T-cell (primary cell): ENCODE data around the gene BNIP1. TPM values are rescaled to one million over a fixed set of nuclear protein-coding genes. Genes with fewer than 3 reads are reported as not detected.

ENCODE experiments used
- ATAC-seq, 4 experiments: fragments of 200-7000 bp in 3 of 4; fragments of 150-1000 bp in 1 of 4; cut with Tn5 transposase; replicated peaks in 1 of 4; 1 replicate in 3 of 4; 2 replicates in 1 of 4; pipeline ENCODE4 v1.10.0; 2021; ENCODE audit warnings: moderate library complexity in 3 of 4, mild to moderate bottlenecking in 2 of 4, moderate number of reproducible peaks in 1 of 4
- CTCF ChIA-PET, 2 donors: fragments of 300-600 bp; sonication (Branson Sonifier 250); formaldehyde crosslinking; loops; one replicate each; lab custom pipeline; 2022; ENCODE audit warnings: antibody characterized with exemption in 2 of 2; lab: Charles Lee
- POLR2A ChIA-PET, 2 donors: fragments of 300-600 bp; sonication (Branson Sonifier 250); formaldehyde crosslinking; loops; one replicate each; lab custom pipeline; 2022; ENCODE audit warnings: antibody characterized with exemption in 2 of 2; lab: Charles Lee
- DNase-seq, 35 experiments: peaks; one replicate each; pipeline versions ENCODE4 v3.0.0 to v3.0.0-alpha.2; 2013 to 2023
- H3K27ac ChIP-seq: one replicate; pipeline ENCODE4 v1.5.1; 2013; ENCODE audit warnings: low read length
- H3K27me3 ChIP-seq, 2 experiments: replicated peaks in 1 of 2; 1 replicate in 1 of 2; 2 replicates in 1 of 2; pipeline versions ENCODE4 v1.6.1 to v1.7.0; 2013; ENCODE audit warnings: low read length in 1 of 2, mixed read lengths in 1 of 2; ENCODE audit not compliant: control insufficient read depth in 2 of 2, insufficient read depth in 2 of 2; ENCODE audit errors: extremely low read depth in 1 of 2
- H3K36me3 ChIP-seq, 2 donors: 1 replicate in 1 of 2; 2 replicates in 1 of 2; pipeline versions ENCODE4 v1.6.1 to v1.7.0; 2013; ENCODE audit warnings: low read length in 1 of 2; ENCODE audit not compliant: control insufficient read depth in 2 of 2, insufficient read depth in 1 of 2; ENCODE audit errors: extremely low read depth in 1 of 2
- H3K4me1 ChIP-seq, 2 experiments: 1 replicate in 1 of 2; 2 replicates in 1 of 2; pipeline versions ENCODE4 v1.6.1 to v1.7.0; 2013; ENCODE audit warnings: low read length in 2 of 2, mixed read lengths in 1 of 2; ENCODE audit not compliant: insufficient read depth in 2 of 2, control insufficient read depth in 1 of 2; ENCODE audit errors: extremely low read depth in 1 of 2
- H3K4me3 ChIP-seq, 2 donors: 1 replicate in 1 of 2; 2 replicates in 1 of 2; pipeline versions ENCODE4 v1.5.1 to v1.7.0; 2013; ENCODE audit warnings: mild to moderate bottlenecking in 2 of 2, low read length in 1 of 2, moderate library complexity in 1 of 2; ENCODE audit not compliant: control insufficient read depth in 1 of 2; ENCODE audit errors: extremely low read depth in 1 of 2
- H3K9me3 ChIP-seq: 2 replicates; pipeline ENCODE4 v1.7.0; 2013
- H3K27ac Mint-ChIP-seq, 2 donors: one replicate each; pipeline ENCODE4 v1.8.0; 2020 to 2021; ENCODE audit warnings: mild to moderate bottlenecking in 2 of 2, mixed read lengths in 2 of 2
- H3K27me3 Mint-ChIP-seq, 2 donors: one replicate each; pipeline ENCODE4 v1.8.0; 2021 to 2022; ENCODE audit warnings: mixed read lengths in 2 of 2
- H3K36me3 Mint-ChIP-seq: one replicate; pipeline ENCODE4 v1.8.0; 2021; ENCODE audit warnings: mixed read lengths
- H3K4me1 Mint-ChIP-seq, 3 donors: one replicate each; pipeline ENCODE4 v1.8.0; 2020 to 2022; ENCODE audit warnings: mixed read lengths in 3 of 3, mild to moderate bottlenecking in 1 of 3
- H3K4me3 Mint-ChIP-seq, 3 donors: one replicate each; pipeline ENCODE4 v1.8.0; 2020 to 2022; ENCODE audit warnings: mild to moderate bottlenecking in 3 of 3, mixed read lengths in 3 of 3, moderate library complexity in 3 of 3
- H3K9me3 Mint-ChIP-seq, 3 donors: one replicate each; pipeline ENCODE4 v1.8.0; 2020 to 2022; ENCODE audit warnings: mixed read lengths in 3 of 3
- WGBS: methylation state at CpG from one replicate; pipeline ENCODE4 v1.1.5; 2013; ENCODE audit warnings: missing lambda C conversion rate; ENCODE audit not compliant: insufficient coverage; 5-methylcytosine and 5-hydroxymethylcytosine counted together
- total RNA-seq, 35 experiments: library from RNA in 6 of 35; stranded (reverse) in 6 of 35; fragments of 120-200 nt in 1 of 35; gene quantifications; one replicate each; pipeline versions ENCODE4 v1.2.1 to v1.2.4 and lab custom pipeline; 2013 to 2026

Gene BNIP1
- total RNA-seq, 5 donors from 2014 or later (not counting 1 experiment from before 2014, with no cell fraction given) = 7.0 to 27.1 (median 9.4) TPM

GRCh38 chr5:173139631-173140030, 4.7 kb upstream of the BNIP1 start:
- peaks cover 3 to 8% (median 5%) of the 10 kb centered on the region in 3 donors for H3K4me1 Mint-ChIP-seq

GRCh38 chr5:173140769-173141168, 3.6 kb upstream of the BNIP1 start:
- ATAC-seq = no peak
- H3K4me3 Mint-ChIP-seq = no peak overlapping the region
- no peaks in the 10 kb centered on the region for H3K27me3 Mint-ChIP-seq
- DNase-seq = no peak
- ChIA-PET CTCF (interaction anchor here in 1 of 2 donors (0.5 kb wide), 1 partner anchor 156 kb away, joined by 3 read pairs; no protein-coding TSS in a partner anchor), POLR2A (interaction anchor here in 1 of 2 donors (0.6 kb wide), 1 partner anchor 158 kb away, joined by 8 read pairs; no protein-coding TSS in a partner anchor)
- Histone ChIP-seq H3K36me3 (peaks cover 0 to 22% of the 10 kb centered on the region in 2 donors), H3K4me3 (no peak overlapping the region), H3K27me3 (no peaks in the 10 kb centered on the region), H3K4me1 (peaks cover 2 to 7% of the 10 kb centered on the region in 2 experiments), H3K9me3 (no peaks in the 10 kb centered on the region), H3K27ac (no peak overlapping the region)
- peaks cover 10 to 13% (median 11%) of the 10 kb centered on the region in 3 donors for H3K4me1 Mint-ChIP-seq
- 92% methylated on average over 3 of the region's 4 CpGs for WGBS
- no peaks in the 10 kb centered on the region for H3K9me3 Mint-ChIP-seq
- H3K36me3 Mint-ChIP-seq = peaks cover 5% of the 10 kb centered on the region
- H3K27ac Mint-ChIP-seq = no peak overlapping the region

More at GRCh38 chr5:173139631-173140030, 4.7 kb upstream of the BNIP1 start:
- no peak overlapping the region for H3K4me3 ChIP-seq
- peaks cover 0 to 25% of the 10 kb centered on the region in 2 donors for H3K36me3 ChIP-seq
- H3K9me3 Mint-ChIP-seq = no peaks in the 10 kb centered on the region
- no peak overlapping the region for H3K27ac Mint-ChIP-seq
- no peaks in the 10 kb centered on the region for H3K27me3 Mint-ChIP-seq
- 100% methylated on average over 1 of the region's 1 CpG for WGBS
- H3K27me3 ChIP-seq = no peaks in the 10 kb centered on the region
- ChIA-PET POLR2A (interaction anchor here in 1 of 2 donors (0.9 kb wide), 1 partner anchor 26 kb away, joined by 3 read pairs; no protein-coding TSS in a partner anchor), CTCF (interaction anchor here in 1 of 2 donors (1.3 kb wide), 1 partner anchor 9 kb away, joined by 4 read pairs; no protein-coding TSS in a partner anchor)
- DNase-seq = no peak
- H3K4me1 ChIP-seq = no peaks in the 10 kb centered on the region
- no peak overlapping the region for H3K27ac ChIP-seq
- H3K9me3 ChIP-seq = no peaks in the 10 kb centered on the region
- ATAC-seq = no peak
- no peak overlapping the region for H3K4me3 Mint-ChIP-seq
- H3K36me3 Mint-ChIP-seq = peaks cover 12% of the 10 kb centered on the region

- ATAC-seq = no peak
- ChIA-PET POLR2A (interaction anchor here in 1 of 2 donors (0.6 kb wide), 1 partner anchor 87 kb away, joined by 8 read pairs; no protein-coding TSS in a partner anchor), CTCF (interaction anchor here (0.6 to 2.7 kb wide), 4 partner anchors 160 to 1757 kb away, joined by 3 to 18 read pairs (median 4); partner anchors contain the start of gene ATP6V0E1 (in 1 of the 2))
- H3K27me3 Mint-ChIP-seq = no peaks in the 10 kb centered on the region
- peaks cover 2 to 7% of the 10 kb centered on the region in 2 experiments for H3K4me1 ChIP-seq
- DNase-seq = peak in 1 of 35 experiments; percentile 10
- no peak overlapping the region for H3K27ac ChIP-seq
- no peaks in the 10 kb centered on the region for H3K9me3 ChIP-seq
- H3K4me3 ChIP-seq = no peak overlapping the region
- H3K9me3 Mint-ChIP-seq = no peaks in the 10 kb centered on the region
- peaks cover 0 to 17% of the 10 kb centered on the region in 2 donors for H3K36me3 ChIP-seq
- peak overlapping the region in 1 of 3 donors; percentile 98 for H3K4me3 Mint-ChIP-seq
- no CpG with 5 or more reads among the region's 8 CpGs for WGBS
- peaks cover 12 to 14% (median 13%) of the 10 kb centered on the region in 3 donors for H3K4me1 Mint-ChIP-seq
- no peaks in the 10 kb centered on the region for H3K27me3 ChIP-seq
- no peak overlapping the region for H3K27ac Mint-ChIP-seq
- peaks cover 5% of the 10 kb centered on the region for H3K36me3 Mint-ChIP-seq
These were observed 764 bp upstream of the BNIP1 start for GRCh38 chr5:173143567-173143966.

- peaks cover 28% of the 10 kb centered on the region for H3K36me3 Mint-ChIP-seq
- 100% methylated on average over 1 of the region's 2 CpGs for WGBS
These were observed 4.0 kb downstream of the BNIP1 start for GRCh38 chr5:173148354-173148753.

GRCh38 chr5:173152547-173152946, 8.2 kb downstream of the BNIP1 start:
- Mint-ChIP-seq H3K27me3 (no peaks in the 10 kb centered on the region), H3K9me3 (no peaks in the 10 kb centered on the region), H3K4me3 (no peak overlapping the region), H3K36me3 (peaks cover 46% of the 10 kb centered on the region), H3K27ac (no peak overlapping the region), H3K4me1 (peaks cover 0 to 2% (median 0%) of the 10 kb centered on the region in 3 donors)
- ChIA-PET POLR2A (no interaction called here), CTCF (no interaction called here)
- Histone ChIP-seq H3K4me3 (no peak overlapping the region), H3K27ac (no peak overlapping the region), H3K36me3 (peaks cover 4 to 62% of the 10 kb centered on the region in 2 donors), H3K4me1 (no peaks in the 10 kb centered on the region), H3K9me3 (no peaks in the 10 kb centered on the region), H3K27me3 (no peaks in the 10 kb centered on the region)
- DNase-seq (no peak), ATAC-seq (no peak)
- 100% methylated on average over 1 of the region's 5 CpGs for WGBS

More at GRCh38 chr5:173148354-173148753, 4.0 kb downstream of the BNIP1 start:
- DNase-seq (no peak), ATAC-seq (no peak)
- Mint-ChIP-seq H3K9me3 (no peaks in the 10 kb centered on the region), H3K4me1 (peaks cover 11 to 14% (median 13%) of the 10 kb centered on the region in 3 donors), H3K27ac (no peak overlapping the region), H3K4me3 (no peak overlapping the region), H3K27me3 (no peaks in the 10 kb centered on the region)
- Histone ChIP-seq H3K4me1 (peaks cover 2 to 7% of the 10 kb centered on the region in 2 experiments), H3K36me3 (peaks cover 4 to 33% of the 10 kb centered on the region in 2 donors), H3K4me3 (no peak overlapping the region), H3K27ac (no peak overlapping the region), H3K27me3 (no peaks in the 10 kb centered on the region), H3K9me3 (no peaks in the 10 kb centered on the region)
- POLR2A ChIA-PET = interaction anchor here in 1 of 2 donors (0.6 kb wide), 1 partner anchor 416 kb away, joined by 3 read pairs; no protein-coding TSS in a partner anchor
- CTCF ChIA-PET = interaction anchor here in 1 of 2 donors (0.5 kb wide), 1 partner anchor 476 kb away, joined by 3 read pairs; no protein-coding TSS in a partner anchor

GRCh38 chr5:173153842-173154241, 9.5 kb downstream of the BNIP1 start:
- no peak overlapping the region for H3K27ac Mint-ChIP-seq
- peaks cover 8 to 64% of the 10 kb centered on the region in 2 donors for H3K36me3 ChIP-seq
- H3K9me3 ChIP-seq = no peaks in the 10 kb centered on the region
- H3K4me3 ChIP-seq = no peak overlapping the region
- H3K4me1 Mint-ChIP-seq = peaks cover 0 to 2% (median 0%) of the 10 kb centered on the region in 3 donors
- DNase-seq (no peak), ATAC-seq (no peak)
- H3K27ac ChIP-seq = no peak overlapping the region
- CTCF ChIA-PET = no interaction called here
- no peaks in the 10 kb centered on the region for H3K27me3 ChIP-seq
- POLR2A ChIA-PET = no interaction called here
- 86% methylated on average over 1 of the region's 7 CpGs for WGBS
- H3K4me1 ChIP-seq = no peaks in the 10 kb centered on the region
- no peak overlapping the region for H3K4me3 Mint-ChIP-seq
- no peaks in the 10 kb centered on the region for H3K9me3 Mint-ChIP-seq
- H3K27me3 Mint-ChIP-seq = no peaks in the 10 kb centered on the region
- peaks cover 53% of the 10 kb centered on the region for H3K36me3 Mint-ChIP-seq
